K562 (cell line): ENCODE measurements around the gene IFITM2. TPM values are rescaled to one million over a fixed set of nuclear protein-coding genes. Genes with fewer than 3 reads are reported as not detected.

Source experiments
- CSDE1 ChIP-seq, 2 experiments: fragments of 450-650 bp; IDR thresholded peaks; 2 replicates each; pipeline ENCODE4 v1.6.1; 2016; ENCODE audit warnings: mild to moderate bottlenecking in 1 of 2
- ELF4 ChIP-seq: fragments of 450-650 bp; formaldehyde crosslinking; IDR thresholded peaks from 2 replicates; pipeline ENCODE4 v1.4.0; 2022; ENCODE audit warnings: missing genetic modification characterization
- FOXP4 ChIP-seq: sonication (generic); formaldehyde crosslinking; IDR thresholded peaks from 2 replicates; pipeline ENCODE4 v1.8.0; 2022; ENCODE audit warnings: mild to moderate bottlenecking, missing genetic modification reagents, borderline replicate concordance
- GTF2F1 ChIP-seq: IDR thresholded peaks from 2 replicates; pipeline ENCODE4 v1.6.1; 2011; ENCODE audit warnings: low read depth, low read length, improper control_type of control experiment
- HDAC8 ChIP-seq: fragments of 450-650 bp; IDR thresholded peaks from 2 replicates; pipeline ENCODE4 v1.6.1; 2016; ENCODE audit warnings: mild to moderate bottlenecking, missing genetic modification characterization, moderate library complexity, missing compliant biosample characterization
- LCOR ChIP-seq: sonication (generic); formaldehyde crosslinking; IDR thresholded peaks from 2 replicates; pipeline ENCODE4 v1.8.0; 2022; ENCODE audit warnings: mild to moderate bottlenecking, missing genetic modification reagents
- MEF2A ChIP-seq: IDR thresholded peaks from 2 replicates; pipeline ENCODE4 v1.6.1; 2011; ENCODE audit warnings: low read depth, mild to moderate bottlenecking, low read length, moderate library complexity; ENCODE audit not compliant: control insufficient read depth
- POLR3A ChIP-seq: IDR thresholded peaks from 2 replicates; pipeline ENCODE4 v1.6.1; 2011; ENCODE audit warnings: borderline replicate concordance, mild to moderate bottlenecking, moderate library complexity; ENCODE audit not compliant: insufficient read length, insufficient read depth; ENCODE audit errors: extremely low read depth
- PYGO2 ChIP-seq: fragments of 450-650 bp; IDR thresholded peaks from 2 replicates; pipeline ENCODE4 v1.6.1; 2016; ENCODE audit warnings: mild to moderate bottlenecking, missing genetic modification characterization, moderate library complexity, missing compliant biosample characterization
- RNF2 ChIP-seq: sonication (generic); IDR thresholded peaks from 2 replicates; pipeline ENCODE4 v1.6.1; 2016
- SLC30A9 ChIP-seq: fragments of 250-450 bp; sonication (Bioruptor Pico); IDR thresholded peaks from 2 replicates; pipeline ENCODE4 v1.8.0; 2022; ENCODE audit warnings: mild to moderate bottlenecking, moderate library complexity
- SMARCC2 ChIP-seq: fragments of 450-650 bp; IDR thresholded peaks from 2 replicates; pipeline ENCODE4 v1.6.1; 2017; ENCODE audit warnings: antibody characterized with exemption, moderate library complexity, mild to moderate bottlenecking, low read depth
- SNIP1 ChIP-seq: fragments of 450-650 bp; IDR thresholded peaks from 2 replicates; pipeline ENCODE4 v1.7.1; 2017; ENCODE audit warnings: low read depth, mild to moderate bottlenecking
- SP1 ChIP-seq: sonication (generic); formaldehyde crosslinking; IDR thresholded peaks from 2 replicates; pipeline ENCODE4 v1.8.1; 2022; ENCODE audit warnings: mild to moderate bottlenecking, missing genetic modification reagents
- SREBF1 ChIP-seq: fragments of 150-350 bp; IDR thresholded peaks from 2 replicates; pipeline ENCODE4 v1.6.1; 2014; ENCODE audit warnings: antibody characterized with exemption, low read depth, low read length, borderline replicate concordance
- TEAD2 ChIP-seq: fragments of 450-650 bp; IDR thresholded peaks from 2 replicates; pipeline ENCODE4 v1.6.1; 2016; ENCODE audit warnings: missing genetic modification characterization, control low read depth, missing compliant biosample characterization
- TFE3 ChIP-seq: fragments of 450-650 bp; formaldehyde crosslinking; IDR thresholded peaks from 2 replicates; pipeline ENCODE4 v1.4.0; 2020; ENCODE audit warnings: mild to moderate bottlenecking, mixed read lengths
- TOE1 ChIP-seq, 2 experiments: fragments of 450-650 bp in 1 of 2; sonication (generic) in 1 of 2; formaldehyde crosslinking in 1 of 2; IDR thresholded peaks; 2 replicates each; pipeline versions ENCODE4 v1.7.1 to v1.8.0; 2016 to 2022; ENCODE audit warnings: borderline replicate concordance in 2 of 2, mild to moderate bottlenecking in 2 of 2, antibody characterized with exemption in 1 of 2, inconsistent platforms in 1 of 2, low read depth in 1 of 2, missing genetic modification reagents in 1 of 2, moderate library complexity in 1 of 2
- VEZF1 ChIP-seq: fragments of 200-800 bp; sonication (Bioruptor generic); IDR thresholded peaks from 2 replicates; pipeline ENCODE4 v1.6.1; 2017; ENCODE audit warnings: missing genetic modification characterization, missing compliant biosample characterization
- ZNF121 ChIP-seq: sonication (generic); formaldehyde crosslinking; conservative IDR thresholded peaks from 2 replicates; pipeline ENCODE4 v1.8.0; 2022; ENCODE audit warnings: missing genetic modification reagents
- ZNF717 ChIP-seq: fragments of 250-450 bp; sonication (Bioruptor Pico); IDR thresholded peaks from 2 replicates; pipeline ENCODE4 v1.5.0; 2021
- polyA plus RNA-seq, 8 experiments: library from polyadenylated mRNA; depleted of rRNA in 4 of 8; stranded (reverse) in 5 of 8; unstranded in 3 of 8; fragments of >200 nt; fragmentation: Nextera tagmentation in 2 of 8; fragmentation: Illumina TruSeq in 1 of 8; extraction: Ambion mirVana in 2 of 8; extraction: Trizol in 1 of 8; gene quantifications; 2 replicates each; pipeline versions ENCODE4 v1.2.1 to v1.2.3, GENCODE V29; 2011 to 2014; ENCODE audit warnings: inconsistent platforms in 1 of 8, missing spikeins in 1 of 8
- total RNA-seq, 7 experiments: library from RNA; depleted of rRNA in 6 of 7; stranded (reverse); fragments of >200 nt in 6 of 7; fragmentation: Illumina TruSeq in 2 of 7; extraction: Trizol in 2 of 7; gene quantifications; 2 replicates each; pipeline versions ENCODE4 v1.2.1 to v1.2.3, GENCODE V29; 2011 to 2021; ENCODE audit warnings: low replicate concordance in 1 of 7

Gene IFITM2
- total and polyA plus RNA-seq, 9 of the 15 experiments (the other 6 are each of a cell fraction or from before 2014, with no cell fraction given): 52.8 to 4,872 (median 356) TPM

GRCh38 chr11:355581-356458, 48.2 kb downstream of the IFITM2 start (continued):
- TF ChIP-seq ZNF121 (CRISPR knock-in tag) (no peak), LCOR (CRISPR knock-in tag) (no peak), TEAD2 (no peak), SP1 (no peak), GTF2F1 (no peak), SMARCC2 (no peak), SREBF1 (no peak), RNF2 (no peak), HDAC8 (peak; percentile 95), PYGO2 (tag) (peak; percentile 88), CSDE1 (IDR thresholded peaks at IDR 0.05) (no peak), ZNF717 (CRISPR knock-in tag) (peak; percentile 83), ELF4 (CRISPR knock-in tag) (no peak), SLC30A9 (no peak), TFE3 (CRISPR knock-in tag) (no peak), SNIP1 (no peak), TOE1 (IDR thresholded peaks at IDR 0.05; ENCODE audit: borderline replicate concordance) (no peak), TOE1 (CRISPR knock-in tag; IDR thresholded peaks at IDR 0.05; ENCODE audit: borderline replicate concordance, low read depth) (no peak), VEZF1 (CRISPR knock-in tag) (peak; percentile 89), MEF2A (no peak), FOXP4 (no peak), POLR3A (no peak)
